Measurements from ENCODE around the gene OR10H2.
"Not testable (repeated sequence)": the region's sequence is repeated elsewhere in the genome, so short reads cannot be mapped to it uniquely, and the experiment has no call there.

The OR10H2 gene, protein sequence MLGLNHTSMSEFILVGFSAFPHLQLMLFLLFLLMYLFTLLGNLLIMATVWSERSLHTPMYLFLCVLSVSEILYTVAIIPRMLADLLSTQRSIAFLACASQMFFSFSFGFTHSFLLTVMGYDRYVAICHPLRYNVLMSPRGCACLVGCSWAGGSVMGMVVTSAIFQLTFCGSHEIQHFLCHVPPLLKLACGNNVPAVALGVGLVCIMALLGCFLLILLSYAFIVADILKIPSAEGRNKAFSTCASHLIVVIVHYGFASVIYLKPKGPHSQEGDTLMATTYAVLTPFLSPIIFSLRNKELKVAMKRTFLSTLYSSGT

GRCh38 chr19:15727724-15728123, at the start of gene OR10H2:
Gene OR10H2, plus strand, starts transcription at chr19:15728024. Its CDS starts 20 bp downstream, at chr19:15728044.
- DNase-seq = no peak

GRCh38 chr19:15679089-15679488, 48.7 kb upstream of the OR10H2 start:
- DNase-seq = no peak

DNA sequence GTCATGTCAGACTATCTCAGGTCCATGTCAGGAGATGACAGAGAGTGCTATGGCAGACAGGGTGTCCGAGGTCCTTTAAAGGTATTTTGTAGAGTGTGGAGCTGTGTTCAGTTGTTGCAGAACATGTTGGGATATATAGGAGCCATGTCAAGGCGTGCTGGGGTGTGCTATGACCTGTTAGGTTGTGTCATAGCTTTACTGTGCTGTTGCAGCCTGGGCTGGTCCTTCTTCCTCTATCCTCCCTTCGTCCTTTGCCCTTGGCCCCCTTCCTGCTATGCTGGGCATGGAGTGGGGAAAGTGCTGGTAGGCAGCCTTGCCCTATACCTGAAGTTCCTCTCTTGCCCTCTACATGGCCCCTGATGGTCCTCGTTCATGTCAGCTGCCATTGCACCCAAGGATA, 48.0 kb upstream of the OR10H2 start:
- not testable (repeated sequence) for DNase-seq

DNA sequence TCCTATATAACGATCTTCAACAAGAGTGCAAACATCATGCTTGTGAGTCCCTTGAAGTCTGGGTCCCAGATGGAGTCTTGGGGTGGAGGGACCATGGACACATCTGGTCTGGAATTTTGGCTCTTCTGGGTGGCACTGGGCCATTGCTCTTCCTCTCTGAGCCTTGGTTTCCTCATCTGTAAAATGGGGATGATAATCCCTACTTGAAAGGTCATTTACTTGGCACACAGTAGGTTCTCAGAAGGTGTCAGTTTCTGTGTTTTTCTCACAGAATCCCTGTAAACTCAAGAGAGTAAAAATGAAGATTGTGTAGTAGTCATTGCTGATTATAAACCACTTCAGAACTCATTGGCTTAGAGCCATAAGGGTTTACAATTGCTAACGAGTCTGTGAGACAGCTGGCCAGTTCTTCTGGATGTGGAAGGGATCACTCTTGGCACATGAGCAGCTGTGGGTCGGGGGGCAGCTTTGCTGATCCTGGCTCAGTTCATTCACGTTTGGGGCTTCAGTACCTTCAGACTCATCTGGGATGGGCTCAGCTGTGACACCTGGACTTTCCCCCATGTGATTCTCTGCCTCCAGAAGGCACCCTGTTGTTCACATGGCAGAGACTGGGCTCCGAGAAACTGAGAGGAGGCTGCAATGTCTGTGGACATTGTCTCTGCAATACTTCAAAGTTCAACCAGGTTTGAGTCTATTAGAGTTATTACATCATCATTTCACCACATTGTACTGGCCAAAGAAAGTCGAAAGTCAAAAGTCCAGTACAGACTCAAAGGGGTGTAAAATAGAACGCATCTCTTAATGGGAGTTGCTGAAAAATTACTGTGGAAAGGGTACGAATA, 47.1 kb upstream of the OR10H2 start:
- DNase-seq = no peak

- DNase-seq = no peak
Observed at GRCh38 chr19:15683411-15683810, 44.4 kb upstream of the OR10H2 start.

DNA sequence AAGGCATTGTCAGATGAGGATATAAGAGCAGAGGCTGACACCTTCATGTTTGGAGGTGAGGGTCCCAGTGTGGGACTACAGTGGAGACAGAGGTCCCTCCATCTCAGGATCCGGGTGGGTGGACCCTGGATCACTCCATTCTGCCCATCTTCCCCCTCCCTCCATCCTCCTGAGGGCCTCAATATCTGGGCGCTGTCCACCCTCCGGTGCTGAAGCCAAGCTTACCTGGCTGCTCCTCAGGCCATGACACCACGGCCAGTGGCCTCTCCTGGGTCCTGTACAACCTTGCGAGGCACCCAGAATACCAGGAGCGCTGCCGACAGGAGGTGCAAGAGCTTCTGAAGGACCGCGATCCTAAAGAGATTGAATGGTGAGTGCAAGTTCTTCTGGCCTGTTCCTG, 43.0 kb upstream of the OR10H2 start:
- no peak for DNase-seq

DNA sequence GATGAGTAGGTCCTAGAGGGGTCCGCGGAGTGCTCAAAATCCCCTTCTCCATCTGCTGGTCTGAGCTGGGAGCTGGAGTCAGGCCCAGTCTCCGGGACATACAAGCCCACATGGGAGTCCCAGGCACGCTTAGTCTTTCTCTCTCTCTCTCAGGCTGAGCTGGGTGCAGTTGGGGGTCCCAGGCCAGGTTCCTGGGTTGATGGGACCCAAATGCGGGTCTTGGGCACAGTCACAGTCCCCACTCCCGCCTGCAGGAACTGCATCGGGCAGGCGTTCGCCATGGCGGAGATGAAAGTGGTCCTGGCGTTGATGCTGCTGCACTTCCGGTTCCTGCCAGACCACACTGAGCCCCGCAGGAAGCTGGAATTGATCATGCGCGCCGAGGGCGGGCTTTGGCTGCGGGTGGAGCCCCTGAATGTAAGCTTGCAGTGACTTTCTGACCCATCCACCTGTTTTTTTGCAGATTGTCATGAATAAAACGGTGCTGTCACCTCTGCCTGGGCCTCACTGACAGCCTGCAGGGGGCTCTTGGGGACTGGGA, 31.1 kb upstream of the OR10H2 start:
- no peak for DNase-seq

- DNase-seq = no peak
Observed at GRCh38 chr19:15701757-15702533, 25.9 kb upstream of the OR10H2 start.

GRCh38 chr19:15702534-15702930, 25.3 kb upstream of the OR10H2 start:
- DNase-seq = no peak

GRCh38 chr19:15714638-15715037, 13.2 kb upstream of the OR10H2 start:
- no peak for DNase-seq

DNA sequence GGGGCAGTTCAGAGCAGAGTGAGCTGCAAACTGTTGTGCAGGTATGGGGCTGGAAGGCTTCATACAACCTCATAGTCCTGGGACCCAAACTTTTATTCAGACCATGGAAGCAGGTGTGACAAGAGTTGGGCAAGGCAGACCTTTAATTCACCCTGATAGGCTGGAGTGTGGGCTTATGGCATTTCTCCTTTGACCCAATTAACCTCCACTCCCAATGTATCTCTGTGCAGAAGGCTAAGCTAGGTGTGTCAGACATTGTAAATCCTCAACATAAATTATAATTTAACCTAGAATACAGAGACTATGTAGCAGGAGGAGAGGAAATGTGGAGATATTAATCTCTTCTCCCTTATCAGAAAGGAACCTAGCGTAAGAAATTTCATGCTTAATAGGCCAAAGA, 12.2 kb upstream of the OR10H2 start:
- no peak for DNase-seq

DNA sequence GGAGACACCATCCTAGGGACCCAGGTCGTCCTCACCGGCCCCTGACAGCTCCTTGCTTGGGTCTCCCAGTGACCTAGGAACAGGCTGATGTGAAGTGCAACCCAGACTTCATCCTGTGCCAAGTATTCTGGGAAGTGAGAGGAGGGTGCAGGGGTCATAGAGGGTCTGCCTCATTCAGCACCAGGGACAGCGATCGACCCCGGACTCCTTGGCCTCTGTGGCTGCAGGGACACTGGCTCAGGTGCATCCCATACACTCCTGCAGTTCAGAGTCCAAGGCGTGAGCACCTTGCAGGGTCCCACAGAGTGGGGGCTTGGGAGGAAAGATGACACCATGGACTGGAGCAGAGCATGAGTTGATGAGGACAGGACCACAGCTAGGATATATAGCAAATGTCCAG, 10.0 kb upstream of the OR10H2 start:
- no peak for DNase-seq

GRCh38 chr19:15721268-15721667, 6.6 kb upstream of the OR10H2 start:
- DNase-seq = no peak

GRCh38 chr19:15722956-15723355, 4.9 kb upstream of the OR10H2 start:
- DNase-seq = no peak

GRCh38 chr19:15730538-15730937, 2.7 kb downstream of the OR10H2 start:
- no peak for DNase-seq

- DNase-seq = no peak
Observed at GRCh38 chr19:15732388-15732787, 4.6 kb downstream of the OR10H2 start.

- no peak for DNase-seq
Observed at GRCh38 chr19:15733895-15734294, 6.1 kb downstream of the OR10H2 start.

GRCh38 chr19:15737722-15738121, 9.9 kb downstream of the OR10H2 start, which contains the start of gene OR10H3:
Gene OR10H3, plus strand, starts transcription at chr19:15737985. Its CDS starts 3,408 bp downstream, at chr19:15741393.
- DNase-seq = no peak

DNA sequence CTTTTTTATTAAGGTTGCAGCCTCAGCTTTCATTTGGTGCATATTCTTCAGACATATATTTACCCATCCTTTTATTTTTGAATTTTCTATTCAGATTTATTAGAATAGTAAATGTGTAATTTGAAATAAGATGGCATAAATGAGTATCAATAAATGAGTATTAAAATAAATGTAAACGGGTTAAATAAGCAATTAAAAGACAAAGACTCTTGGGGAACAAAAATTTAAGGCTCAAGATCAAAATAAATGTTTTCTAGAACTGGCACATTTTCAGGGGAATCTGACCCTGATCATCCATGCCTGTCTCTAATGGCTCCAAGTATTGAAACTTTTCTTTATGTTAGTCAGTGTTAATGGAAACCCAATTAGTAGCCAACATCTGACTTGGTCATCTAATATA, 13.0 kb downstream of the OR10H2 start:
- DNase-seq = no peak

- no peak for DNase-seq
Observed at GRCh38 chr19:15748239-15748638, 20.4 kb downstream of the OR10H2 start.

DNA sequence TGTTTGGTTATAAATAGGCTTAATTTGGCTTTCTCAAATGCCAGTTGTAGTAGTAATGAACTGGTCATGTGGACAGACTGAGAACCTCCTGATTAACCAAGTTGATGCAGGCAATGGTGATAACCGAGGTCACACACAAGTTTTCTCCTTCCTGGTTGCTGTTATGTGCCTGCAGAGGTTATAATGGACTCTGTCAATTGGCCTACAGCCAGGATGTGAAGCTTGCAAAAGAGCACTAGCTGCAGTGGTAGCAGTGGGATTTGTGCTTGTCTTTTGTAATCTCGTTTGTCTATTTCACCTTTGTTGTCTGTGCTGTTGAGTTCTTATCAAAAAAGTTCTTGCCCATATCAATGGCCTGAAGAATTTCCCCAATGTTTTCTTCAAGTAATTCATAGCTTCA, 30.6 kb downstream of the OR10H2 start:
- no peak for DNase-seq

- DNase-seq = no peak
Observed at GRCh38 chr19:15759962-15760565, 32.2 kb downstream of the OR10H2 start.

DNA sequence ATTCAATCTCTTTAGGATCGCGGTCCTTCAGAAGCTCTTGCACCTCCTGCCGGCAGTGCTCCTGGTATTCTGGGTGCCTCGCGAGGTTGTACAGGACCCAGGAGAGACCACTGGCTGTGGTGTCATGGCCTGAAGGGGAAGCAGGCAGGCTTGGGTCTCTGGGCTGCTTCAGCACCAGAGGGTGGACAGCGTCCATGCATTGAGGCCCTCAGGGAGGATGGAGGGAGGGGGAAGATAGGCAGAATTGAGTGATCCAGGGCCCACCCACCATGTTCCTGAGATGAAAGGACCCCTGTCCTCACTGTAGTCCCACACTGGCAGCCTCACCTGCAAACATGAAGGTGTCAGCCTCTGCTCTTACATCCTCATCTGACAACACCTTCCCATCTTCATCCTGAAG, 41.8 kb downstream of the OR10H2 start:
- no peak for DNase-seq
